ENCODE measurements around the gene CACNB3.
"Not testable (repeated sequence)": the region's sequence is repeated elsewhere in the genome, so short reads cannot be mapped to it uniquely, and the experiment has no call there.

The CACNB3 gene

GRCh38 chr12:48819986-48820725 is 1.9 kb downstream of the CACNB3 start:
- no peak for DNase-seq

GRCh38 chr12:48822139-48822538 is 3.8 kb downstream of the CACNB3 start:
- DNase-seq: no peak

GRCh38 chr12:48822711-48823110 is 4.4 kb downstream of the CACNB3 start:
- DNase-seq: no peak

- no peak for DNase-seq
Measured at GRCh38 chr12:48823281-48823680, 5.0 kb downstream of the CACNB3 start.

- no peak for DNase-seq
Measured at GRCh38 chr12:48824112-48824511, 5.8 kb downstream of the CACNB3 start.

- no peak for DNase-seq
Measured at GRCh38 chr12:48824905-48825304, 6.6 kb downstream of the CACNB3 start.

- DNase-seq: no peak
Measured at GRCh38 chr12:48826209-48826855, 8.0 kb downstream of the CACNB3 start.

GRCh38 chr12:48827026-48827425 is 8.7 kb downstream of the CACNB3 start:
- DNase-seq: no peak

- DNase-seq: no peak
Measured at GRCh38 chr12:48827513-48828096, 9.3 kb downstream of the CACNB3 start.

GRCh38 chr12:48828293-48828692 is 10.0 kb downstream of the CACNB3 start:
- DNase-seq: no peak

GRCh38 chr12:48828841-48829575 is 10.7 kb downstream of the CACNB3 start:
- no peak for DNase-seq

GRCh38 chr12:48831257-48831656 is 13.0 kb downstream of the CACNB3 start:
- no peak for DNase-seq

GRCh38 chr12:48832321-48833060 is 14.2 kb downstream of the CACNB3 start:
- DNase-seq: no peak

- no peak for DNase-seq
Measured at GRCh38 chr12:48838048-48838447, 19.8 kb downstream of the CACNB3 start.

GRCh38 chr12:48842021-48842420 is 23.7 kb downstream of the CACNB3 start:
- not testable (repeated sequence) for DNase-seq

GRCh38 chr12:48851883-48852733 is 33.8 kb downstream of the CACNB3 start, which contains the start of gene DDX23:
Gene DDX23 (minus strand): TSS chr12:48852163. CDS start chr12:48845782, 6,381 bp downstream.
- peak; percentile 98 for DNase-seq

- DNase-seq: peak; percentile 88
Measured at GRCh38 chr12:48852734-48853688, 34.7 kb downstream of the CACNB3 start.

GRCh38 chr12:48854488-48854887 is 36.2 kb downstream of the CACNB3 start:
- no peak for DNase-seq

GRCh38 chr12:48854932-48855331 is 36.6 kb downstream of the CACNB3 start:
- not testable (repeated sequence) for DNase-seq

- no peak for DNase-seq
Measured at GRCh38 chr12:48856379-48856778, 38.1 kb downstream of the CACNB3 start.

All from fibroblast of upper back skin (primary cell).